NCI-H2227 treated with DMSO at 0.1 percent for 48 hours (cell line): Measurements from ENCODE around the gene FMN2.
A peak's percentile ranks its signal among the peaks of the same experiment; 100 is the strongest.

ENCODE experiments used
- DNase-seq: peaks from one replicate; lab custom pipeline; 2025; lab: John Stamatoyannopoulos, UW

Gene FMN2

GRCh38 chr1:240098534-240098933, 6.9 kb downstream of the FMN2 start:
- DNase-seq: no peak

- no peak for DNase-seq
Measured at GRCh38 chr1:240099329-240099728, 7.6 kb downstream of the FMN2 start.

- DNase-seq: no peak
Measured at GRCh38 chr1:240099748-240100147, 8.1 kb downstream of the FMN2 start.

GRCh38 chr1:240100371-240100934, 8.8 kb downstream of the FMN2 start:
- DNase-seq: no peak

- DNase-seq: no peak
Measured at GRCh38 chr1:240101306-240101705, 9.6 kb downstream of the FMN2 start.

GRCh38 chr1:240101737-240102136, 10.1 kb downstream of the FMN2 start:
- no peak for DNase-seq

GRCh38 chr1:240104672-240105071, 13.0 kb downstream of the FMN2 start:
- no peak for DNase-seq

- DNase-seq: no peak
Measured at GRCh38 chr1:240107058-240107684, 15.5 kb downstream of the FMN2 start.

- DNase-seq: no peak
Measured at GRCh38 chr1:240109130-240109529, 17.4 kb downstream of the FMN2 start.

- DNase-seq: no peak
Measured at GRCh38 chr1:240109920-240110636, 18.4 kb downstream of the FMN2 start.

- no peak for DNase-seq
Measured at GRCh38 chr1:240111558-240111957, 19.9 kb downstream of the FMN2 start.

GRCh38 chr1:240114222-240114621, 22.5 kb downstream of the FMN2 start:
- DNase-seq: no peak

GRCh38 chr1:240115831-240116230, 24.1 kb downstream of the FMN2 start:
- no peak for DNase-seq

- DNase-seq: peak; percentile 37
Measured at GRCh38 chr1:240116831-240117769, 25.4 kb downstream of the FMN2 start.

- no peak for DNase-seq
Measured at GRCh38 chr1:240117930-240118329, 26.2 kb downstream of the FMN2 start.

- DNase-seq: peak; percentile 97
Measured at GRCh38 chr1:240122639-240123613, 31.2 kb downstream of the FMN2 start.

- DNase-seq: no peak
Measured at GRCh38 chr1:240126821-240127220, 35.1 kb downstream of the FMN2 start.

- DNase-seq: no peak
Measured at GRCh38 chr1:240128366-240128765, 36.7 kb downstream of the FMN2 start.

- no peak for DNase-seq
Measured at GRCh38 chr1:240134113-240134512, 42.4 kb downstream of the FMN2 start.

- DNase-seq: no peak
Measured at GRCh38 chr1:240134596-240134995, 42.9 kb downstream of the FMN2 start.

- no peak for DNase-seq
Measured at GRCh38 chr1:240136402-240136801, 44.7 kb downstream of the FMN2 start.
